ENCODE measurements around the gene VTN.

VTN gene

DNA sequence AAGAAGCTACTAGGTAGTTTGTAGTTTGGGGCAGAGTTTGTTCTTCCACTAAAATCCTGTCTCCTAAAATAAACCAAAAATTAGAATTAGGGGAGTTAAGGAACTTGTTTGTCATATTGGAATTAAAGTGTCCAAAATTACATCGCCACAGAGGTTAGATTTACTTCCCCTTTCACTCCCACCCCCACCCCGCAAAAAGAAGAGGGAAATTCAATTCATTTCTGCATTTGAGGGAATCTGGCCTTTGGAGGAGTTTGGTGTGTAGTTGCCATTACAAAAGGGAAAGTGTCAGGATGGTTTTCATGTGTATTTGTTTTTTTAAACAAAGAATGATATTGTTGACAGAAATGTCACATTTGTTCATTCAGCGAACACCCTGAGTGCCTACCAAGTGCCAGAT, 45.3 kb downstream of the VTN start:
- DNase-seq: no peak

DNA sequence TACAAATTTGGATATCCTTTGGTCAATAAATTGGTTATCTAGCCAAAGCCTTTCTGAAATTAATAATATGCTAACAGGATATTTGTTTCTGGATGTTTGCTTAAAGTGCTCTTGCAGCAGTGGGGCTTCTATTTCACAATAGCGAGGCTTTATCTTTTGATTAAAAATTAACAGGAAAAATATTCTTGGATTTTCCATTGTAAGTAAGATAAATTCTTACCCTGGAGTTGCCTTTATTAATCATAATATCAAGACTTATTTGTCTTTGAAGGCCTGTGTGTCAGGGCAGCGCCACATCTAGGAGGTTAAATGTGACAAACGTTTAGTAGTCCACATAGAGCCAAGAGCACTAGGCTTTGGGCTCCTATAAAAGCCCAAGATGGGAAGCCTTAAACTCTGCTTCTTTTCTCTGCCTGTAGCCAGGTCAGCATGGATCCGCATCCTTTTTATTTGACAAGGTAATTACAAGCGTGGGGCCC, 45.8 kb downstream of the VTN start:
- DNase-seq: no peak

DNA sequence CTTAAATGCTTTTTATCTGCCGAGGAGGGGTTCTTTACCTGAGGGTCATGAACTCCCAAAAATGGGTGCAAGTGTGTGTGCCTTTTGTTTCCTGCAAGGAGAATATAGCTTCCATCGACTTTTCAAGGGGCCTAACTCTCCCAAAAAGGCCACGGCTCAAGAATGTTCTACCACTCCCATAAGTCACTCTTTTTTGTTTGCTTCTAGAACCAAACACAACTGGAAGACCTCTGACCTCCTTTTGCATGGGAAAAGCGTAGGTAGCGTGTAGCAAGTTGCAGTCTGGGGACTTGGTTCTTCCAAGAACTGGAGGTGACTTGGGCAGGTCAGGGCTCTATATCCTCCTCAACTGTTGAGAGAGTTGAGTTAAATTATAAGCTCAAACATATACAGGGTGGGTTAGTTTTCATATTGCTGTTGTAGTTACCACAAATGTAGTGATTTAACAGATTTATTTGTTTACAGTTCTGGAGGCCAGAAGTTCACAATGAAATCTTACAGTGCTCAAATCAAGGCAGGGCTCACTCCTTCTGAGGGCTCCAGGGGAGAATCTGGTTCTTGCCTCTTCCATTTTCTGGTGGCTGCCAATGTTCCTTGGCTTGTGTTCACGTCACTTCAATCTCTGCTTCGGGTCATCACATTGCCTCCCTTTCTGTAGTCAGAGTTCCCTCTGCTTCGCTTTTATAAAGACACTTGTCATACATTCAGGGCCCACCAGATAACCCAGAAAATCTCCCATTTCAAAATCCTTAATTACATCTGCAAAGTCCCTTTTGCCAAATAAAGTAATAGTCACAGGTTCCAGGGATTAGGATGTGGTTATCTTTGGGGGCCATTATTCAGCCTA, 49.7 kb downstream of the VTN start:
- DNase-seq: no peak

DNA sequence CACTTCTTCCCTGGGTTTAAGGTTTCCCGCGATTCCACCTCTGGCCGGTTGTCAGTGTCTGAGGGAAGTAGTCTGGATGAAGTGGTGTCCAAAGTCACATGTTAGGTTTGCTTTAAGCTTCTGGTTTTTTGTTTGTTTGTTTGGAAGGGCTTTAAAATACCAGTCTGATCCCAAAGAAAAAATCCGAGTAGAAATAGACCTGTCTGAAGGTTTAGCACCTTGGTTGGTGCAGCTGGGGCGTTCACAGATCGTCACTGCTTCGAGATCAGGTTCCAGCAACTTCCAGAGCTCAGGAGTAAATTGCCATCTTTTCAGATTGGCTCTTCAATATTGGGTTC, 50.5 kb downstream of the VTN start:
- no peak for DNase-seq

GRCh38 chr17:28318759-28319597, 51.1 kb downstream of the VTN start, which contains the start of gene TMEM97:
TSS of gene TMEM97 (plus strand) at chr17:28319200. CDS start at chr17:28319240, 40 bp downstream.
- DNase-seq: peak; percentile 71 to 98 (median 94)

DNA sequence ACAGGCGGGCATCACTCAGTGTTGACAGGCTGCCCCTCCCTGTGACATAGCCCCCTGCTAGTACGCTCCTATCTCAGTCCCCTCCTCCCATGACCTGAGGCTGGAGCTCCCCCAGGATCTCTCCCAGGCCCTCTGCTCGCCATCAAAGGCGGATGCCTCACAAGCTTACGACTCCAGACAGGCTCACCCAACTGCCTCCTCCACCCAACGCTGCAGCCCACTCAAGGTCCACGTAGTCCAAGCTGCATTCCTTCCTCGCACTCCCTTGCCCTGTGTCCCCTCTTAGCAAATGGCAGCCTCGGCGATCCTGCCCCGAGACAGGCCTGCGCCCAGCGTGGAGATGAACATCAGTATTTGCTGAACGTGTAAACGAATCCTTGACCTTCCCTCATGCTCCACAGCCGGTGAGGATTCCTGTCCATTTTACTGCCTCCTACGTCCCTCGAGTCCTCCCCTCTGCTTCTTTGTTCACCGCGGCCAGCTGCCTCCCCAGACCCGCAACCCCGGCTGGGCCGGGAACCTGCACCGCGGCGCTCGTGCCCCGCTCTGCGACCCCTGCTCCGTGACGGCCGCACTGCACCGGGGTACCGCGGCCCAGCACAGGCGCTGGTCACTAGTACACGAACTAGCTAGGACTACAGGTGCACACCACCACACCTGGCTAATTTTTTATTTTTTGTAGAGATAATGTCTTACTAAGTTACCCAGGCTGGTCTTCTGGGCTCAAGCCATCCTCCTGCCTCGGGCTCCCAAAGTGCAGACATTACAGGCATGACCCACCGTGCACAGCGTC, 51.9 kb downstream of the VTN start:
- no peak for DNase-seq
